Purkinje cell (primary cell): ENCODE results near the gene CACNB2. TPM values are rescaled to one million over a fixed set of nuclear protein-coding genes. Genes with fewer than 3 reads are reported as not detected.

ENCODE experiments used
- polyA plus RNA-seq: library from polyadenylated mRNA; unstranded; fragments of >200 nt; fragmentation: Nextera tagmentation; gene quantifications from 2 replicates; pipeline ENCODE4 v1.2.1, GENCODE V29; 2014

Gene CACNB2
- polyA plus RNA-seq: 102 and 134 TPM in 2 replicates

GRCh38 chr10:18140149-18140956 lies at the start of gene CACNB2:
Gene CACNB2 (plus strand): TSS chr10:18140424.

Other genes with a start within 250 kb of the CACNB2 start
- gene SLC39A12, start 188.5 kb upstream of the CACNB2 start, polyA plus RNA-seq: 0.58 TPM in 1 of 2 replicates, not detected in the other